Central memory CD4-positive, alpha-beta T cell (primary cell): ENCODE results near the gene C13orf42.
"Not testable (repeated sequence)": the region's sequence is repeated elsewhere in the genome, so short reads cannot be mapped to it uniquely, and the experiment has no call there.

Experiments
- DNase-seq: peaks from one replicate; pipeline ENCODE4 v3.0.0; 2022

Gene C13orf42

GRCh38 chr13:51120873-51121272 lies 9.8 kb upstream of the C13orf42 start:
- DNase-seq, result not testable (repeated sequence)

- no peak for DNase-seq
Observed at GRCh38 chr13:51118809-51119431, 7.8 kb upstream of the C13orf42 start.

GRCh38 chr13:51113969-51114368 lies 2.9 kb upstream of the C13orf42 start:
- DNase-seq, result no peak

- no peak for DNase-seq
Observed at GRCh38 chr13:51113186-51113881, 2.3 kb upstream of the C13orf42 start.

- DNase-seq, result no peak
Observed at GRCh38 chr13:51112771-51113170, 1.7 kb upstream of the C13orf42 start.

GRCh38 chr13:51111997-51112396 lies 923 bp upstream of the C13orf42 start:
- DNase-seq, result no peak

GRCh38 chr13:51107996-51108395 lies 3.1 kb downstream of the C13orf42 start:
- DNase-seq, result no peak

GRCh38 chr13:51105046-51105445 lies 6.0 kb downstream of the C13orf42 start:
- DNase-seq, result no peak

GRCh38 chr13:51101636-51102235 lies 9.3 kb downstream of the C13orf42 start:
- no peak for DNase-seq

- no peak for DNase-seq
Observed at GRCh38 chr13:51097353-51098043, 13.6 kb downstream of the C13orf42 start.

- DNase-seq, result no peak
Observed at GRCh38 chr13:51096131-51096530, 14.9 kb downstream of the C13orf42 start.

GRCh38 chr13:51093574-51093973 lies 17.5 kb downstream of the C13orf42 start:
- DNase-seq, result no peak

GRCh38 chr13:51091839-51092238 lies 19.2 kb downstream of the C13orf42 start:
- DNase-seq, result no peak

GRCh38 chr13:51083706-51084105 lies 27.4 kb downstream of the C13orf42 start:
- no peak for DNase-seq

GRCh38 chr13:51080478-51081065 lies 30.5 kb downstream of the C13orf42 start:
- not testable (repeated sequence) for DNase-seq

- no peak for DNase-seq
Observed at GRCh38 chr13:51071493-51071892, 39.6 kb downstream of the C13orf42 start.

GRCh38 chr13:51070005-51070649 lies 40.9 kb downstream of the C13orf42 start:
- DNase-seq, result peak; percentile 52

- no peak for DNase-seq
Observed at GRCh38 chr13:51068501-51068900, 42.6 kb downstream of the C13orf42 start.

GRCh38 chr13:51067706-51068105 lies 43.4 kb downstream of the C13orf42 start:
- DNase-seq, result no peak

GRCh38 chr13:51067210-51067701 lies 43.8 kb downstream of the C13orf42 start:
- no peak for DNase-seq

GRCh38 chr13:51066091-51066831 lies 44.8 kb downstream of the C13orf42 start:
- DNase-seq, result no peak
